Measurements from ENCODE around the gene C10orf105. TPM values are rescaled to one million over a fixed set of nuclear protein-coding genes. Genes with fewer than 3 reads are reported as not detected.
A peak's percentile ranks its signal among the peaks of the same experiment; 100 is the strongest.

Gene C10orf105
- total RNA-seq, 1 donor from 2014 or later: not detected

GRCh38 chr10:71667387-71667752, 52.2 kb downstream of the C10orf105 start:
- intact Hi-C loops (cut with micrococcal nuclease): no loop called here
- TF ChIP-seq CTCF (IDR thresholded peaks at IDR 0.05): no peak
- DNase-seq (no peak), ATAC-seq (ENCODE audit: low read depth) (peak; percentile 74)
- no peak overlapping the region for H3K27ac Mint-ChIP-seq
- ChIA-PET POLR2A (interaction anchor here (0.5 to 1.2 kb wide), 3 partner anchors 26 to 182 kb away, joined by 3 to 4 read pairs (median 3); no protein-coding TSS in a partner anchor), CTCF (interaction anchor here (1.9 kb wide), 1 partner anchor 40 kb away, joined by 8 read pairs; no protein-coding TSS in a partner anchor)
- no peaks in the 10 kb centered on the region for H3K27me3 Mint-ChIP-seq
- no peaks in the 10 kb centered on the region for H3K9me3 Mint-ChIP-seq
- no peaks in the 10 kb centered on the region for H3K36me3 Mint-ChIP-seq (ENCODE audit: low read depth)
- peaks cover 17% of the 10 kb centered on the region for H3K4me1 Mint-ChIP-seq
- H3K4me3 Mint-ChIP-seq: no peak overlapping the region

- no peaks in the 10 kb centered on the region for H3K9me3 Mint-ChIP-seq
These were observed 52.8 kb downstream of the C10orf105 start for GRCh38 chr10:71666639-71667386.

GRCh38 chr10:71665456-71665855, 54.1 kb downstream of the C10orf105 start:
- Mint-ChIP-seq H3K9me3 (peaks cover under 1% of the 10 kb centered on the region), H3K27me3 (no peaks in the 10 kb centered on the region), H3K4me1 (peaks cover 17% of the 10 kb centered on the region), H3K36me3 (ENCODE audit: low read depth) (no peaks in the 10 kb centered on the region), H3K4me3 (no peak overlapping the region), H3K27ac (peak overlapping the region; percentile 30)
- no peak for TF ChIP-seq CTCF (IDR thresholded peaks at IDR 0.05)
- ChIA-PET CTCF (interaction anchor here (1.2 to 2.0 kb wide), 4 partner anchors 31 to 231 kb away, joined by 3 to 10 read pairs (median 6); no protein-coding TSS in a partner anchor), POLR2A (no interaction called here)
- ATAC-seq (ENCODE audit: low read depth) (no peak), DNase-seq (no peak)
- intact Hi-C loops (cut with micrococcal nuclease): no loop called here

More at GRCh38 chr10:71666639-71667386, 52.8 kb downstream of the C10orf105 start:
- no peaks in the 10 kb centered on the region for H3K27me3 Mint-ChIP-seq
- DNase-seq (no peak), ATAC-seq (ENCODE audit: low read depth) (peak; percentile 60)
- peaks cover 17% of the 10 kb centered on the region for H3K4me1 Mint-ChIP-seq
- no peak overlapping the region for H3K4me3 Mint-ChIP-seq
- TF ChIP-seq CTCF (IDR thresholded peaks at IDR 0.05): no peak
- CTCF ChIA-PET: interaction anchor here (1.9 kb wide), 1 partner anchor 41 kb away, joined by 8 read pairs; no protein-coding TSS in a partner anchor
- POLR2A ChIA-PET: interaction anchor here (0.5 to 1.2 kb wide), 3 partner anchors 27 to 182 kb away, joined by 3 to 4 read pairs (median 3); no protein-coding TSS in a partner anchor
- no peaks in the 10 kb centered on the region for H3K36me3 Mint-ChIP-seq (ENCODE audit: low read depth)
- no peak overlapping the region for H3K27ac Mint-ChIP-seq
- intact Hi-C loops (cut with micrococcal nuclease): no loop called here

GRCh38 chr10:71664585-71664984, 55.0 kb downstream of the C10orf105 start:
- CTCF ChIA-PET: interaction anchor here (1.2 to 2.0 kb wide), 4 partner anchors 32 to 232 kb away, joined by 3 to 10 read pairs (median 6); no protein-coding TSS in a partner anchor
- no peak overlapping the region for H3K4me3 Mint-ChIP-seq
- POLR2A ChIA-PET: no interaction called here

More at GRCh38 chr10:71664585-71664984, 55.0 kb downstream of the C10orf105 start:
- Mint-ChIP-seq H3K36me3 (ENCODE audit: low read depth) (no peaks in the 10 kb centered on the region), H3K27ac (no peak overlapping the region), H3K9me3 (peaks cover 5% of the 10 kb centered on the region), H3K4me1 (peaks cover 17% of the 10 kb centered on the region), H3K27me3 (no peaks in the 10 kb centered on the region)
- DNase-seq: no peak
- ATAC-seq (ENCODE audit: low read depth): no peak
- TF ChIP-seq CTCF (IDR thresholded peaks at IDR 0.05): no peak
- intact Hi-C loops (cut with micrococcal nuclease): loop anchor here (1.0 kb wide), 2 partner anchors 44 to 148 kb away; no protein-coding TSS in a partner anchor
